Activated T-cell treated with anti-CD3 and anti-CD28 coated beads for 4 hours (primary cell): Measurements from ENCODE around the gene TRIM73.
"Not testable (repeated sequence)": the region's sequence is repeated elsewhere in the genome, so short reads cannot be mapped to it uniquely, and the experiment has no call there.

ENCODE experiments used
- DNase-seq: peaks from one replicate; pipeline ENCODE4 v3.0.0-alpha.2; 2020

TRIM73 gene

DNA sequence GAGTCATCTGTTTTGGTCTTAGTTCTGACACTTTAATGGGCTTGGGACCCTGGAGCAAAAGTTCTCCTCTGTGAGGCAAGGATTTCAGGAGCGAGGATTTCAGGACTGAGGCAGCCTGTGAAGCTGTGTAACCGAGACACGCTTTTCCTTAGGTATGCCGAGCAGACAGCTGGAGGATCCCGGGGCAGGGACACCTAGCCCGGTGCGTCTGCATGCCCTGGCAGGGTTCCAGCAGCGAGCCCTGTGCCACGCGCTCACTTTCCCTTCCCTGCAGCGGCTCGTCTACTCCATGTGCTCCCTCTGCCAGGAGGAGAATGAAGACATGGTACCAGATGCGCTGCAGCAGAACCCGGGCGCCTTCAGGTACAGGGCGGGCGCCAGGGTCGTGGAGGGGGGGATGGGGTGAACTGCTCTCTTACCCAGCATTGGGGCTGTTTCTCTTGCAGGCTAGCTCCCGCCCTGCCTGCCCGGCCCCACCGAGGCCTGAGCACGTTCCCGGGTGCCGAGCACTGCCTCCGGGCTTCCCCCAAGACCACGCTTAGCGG, 20.5 kb downstream of the TRIM73 start:
- not testable (repeated sequence) for DNase-seq

DNA sequence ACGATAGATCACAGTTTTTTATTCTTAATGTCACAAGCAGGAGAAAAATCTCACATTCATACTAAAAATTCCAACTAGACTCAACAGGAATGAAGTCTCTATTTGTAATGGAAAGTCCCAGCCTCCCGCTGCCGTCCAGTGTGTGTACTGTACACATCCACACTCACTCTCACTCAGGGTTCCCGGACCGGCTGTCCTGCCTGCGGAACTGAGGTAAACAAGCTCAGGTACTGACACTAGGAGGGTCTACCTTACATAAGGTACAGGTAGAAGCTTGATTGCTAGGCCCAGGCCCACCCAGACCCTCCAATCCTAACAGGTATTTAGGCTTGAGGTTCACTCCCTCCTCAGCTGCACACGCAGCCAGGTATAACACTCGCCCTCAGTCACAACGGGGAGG, 21.4 kb downstream of the TRIM73 start:
- DNase-seq = not testable (repeated sequence)

DNA sequence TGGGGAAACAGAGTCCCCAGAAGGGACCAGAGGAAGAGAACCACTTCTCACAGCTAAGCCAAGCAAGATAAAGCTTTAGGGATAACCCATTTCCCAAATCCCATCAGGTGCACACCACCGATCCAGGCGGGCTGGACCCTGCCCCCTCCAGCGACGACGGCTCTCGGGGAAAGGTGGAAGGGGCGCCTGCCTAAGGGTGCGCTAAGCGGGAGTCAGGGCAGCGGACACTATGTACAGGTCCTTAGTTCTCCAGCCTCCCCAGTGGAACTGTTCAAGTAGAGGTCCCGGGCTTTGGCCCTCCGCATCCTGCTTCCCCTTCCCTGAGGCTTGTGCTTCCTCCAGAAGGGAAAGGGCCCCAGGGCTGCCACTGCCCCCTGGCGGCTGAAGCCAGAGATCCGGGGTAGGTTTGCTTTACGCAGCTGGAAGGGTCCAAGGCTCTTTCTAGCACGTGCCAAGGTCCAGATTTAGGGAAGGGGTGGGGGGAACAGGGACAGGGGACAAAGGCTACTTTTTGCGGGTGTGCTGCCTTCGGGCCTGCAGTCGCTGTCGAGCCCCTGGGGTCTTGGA, 22.9 kb downstream of the TRIM73 start:
- DNase-seq = not testable (repeated sequence)

GRCh38 chr7:75419210-75419609, 23.8 kb downstream of the TRIM73 start:
- DNase-seq = not testable (repeated sequence)

DNA sequence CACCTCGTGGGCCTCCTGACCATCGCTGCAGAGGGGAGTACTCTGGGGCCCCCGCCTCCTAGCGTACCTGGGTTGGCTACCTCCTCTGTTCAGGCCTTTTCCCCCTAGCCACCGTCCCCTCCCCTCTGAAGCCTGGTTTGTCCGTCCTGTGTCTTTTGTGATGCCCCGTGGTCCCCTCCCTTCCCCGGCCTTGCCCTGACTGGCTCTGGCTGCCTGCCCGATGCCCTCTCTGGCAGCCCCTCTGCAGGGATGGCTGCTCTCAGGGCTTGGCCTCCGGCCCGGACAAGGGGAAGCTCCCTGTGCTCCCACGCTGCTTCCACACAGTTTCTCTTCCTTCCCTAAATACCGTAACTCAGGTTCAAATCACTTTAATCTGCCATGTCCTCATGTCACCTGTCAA, 24.3 kb downstream of the TRIM73 start:
- DNase-seq = not testable (repeated sequence)

GRCh38 chr7:75420152-75420551, 24.7 kb downstream of the TRIM73 start:
- DNase-seq = not testable (repeated sequence)

- DNase-seq = not testable (repeated sequence)
Observed at GRCh38 chr7:75421798-75422710, 26.6 kb downstream of the TRIM73 start.

DNA sequence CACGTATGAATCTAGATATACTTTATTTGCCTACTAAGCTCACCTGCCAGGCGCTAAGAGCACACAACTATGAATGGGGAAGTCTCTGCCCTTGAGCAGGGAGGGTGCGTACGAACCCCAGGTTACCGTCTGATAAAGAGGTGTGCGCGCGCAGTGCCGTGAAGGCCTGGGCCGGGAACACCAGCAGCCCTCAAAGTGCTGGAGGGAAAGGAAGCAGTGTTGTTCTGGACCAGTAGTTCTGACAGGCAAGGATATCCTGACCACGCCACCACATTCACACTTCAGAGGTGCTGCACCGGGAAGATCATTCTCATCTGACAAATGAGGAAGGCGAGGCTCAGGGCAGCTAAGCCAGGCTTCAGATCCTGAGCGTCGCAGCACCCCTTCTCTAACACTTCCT, 28.1 kb downstream of the TRIM73 start:
- not testable (repeated sequence) for DNase-seq

DNA sequence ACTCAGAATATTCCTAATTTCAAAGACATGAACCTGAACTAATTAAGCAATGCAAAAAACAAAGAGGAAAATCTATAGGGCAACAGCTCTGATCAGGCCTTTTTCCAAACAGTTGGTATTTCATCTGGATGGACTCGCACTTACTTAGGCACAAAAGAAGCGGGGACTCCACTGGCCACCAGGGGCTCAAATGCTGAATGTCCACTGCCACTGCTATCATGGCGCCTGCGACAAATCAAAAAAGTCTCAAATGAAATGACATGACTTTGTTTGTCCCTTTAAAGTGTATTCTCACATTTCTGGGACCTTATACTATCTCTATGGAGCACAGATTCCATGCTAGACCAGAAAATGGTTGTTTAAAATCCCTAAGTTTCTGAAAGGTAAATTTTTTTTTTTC, 43.6 kb downstream of the TRIM73 start:
- DNase-seq = not testable (repeated sequence)

GRCh38 chr7:75442101-75442464, 46.7 kb downstream of the TRIM73 start:
- DNase-seq = not testable (repeated sequence)

GRCh38 chr7:75442465-75443111, 47.2 kb downstream of the TRIM73 start:
- not testable (repeated sequence) for DNase-seq

DNA sequence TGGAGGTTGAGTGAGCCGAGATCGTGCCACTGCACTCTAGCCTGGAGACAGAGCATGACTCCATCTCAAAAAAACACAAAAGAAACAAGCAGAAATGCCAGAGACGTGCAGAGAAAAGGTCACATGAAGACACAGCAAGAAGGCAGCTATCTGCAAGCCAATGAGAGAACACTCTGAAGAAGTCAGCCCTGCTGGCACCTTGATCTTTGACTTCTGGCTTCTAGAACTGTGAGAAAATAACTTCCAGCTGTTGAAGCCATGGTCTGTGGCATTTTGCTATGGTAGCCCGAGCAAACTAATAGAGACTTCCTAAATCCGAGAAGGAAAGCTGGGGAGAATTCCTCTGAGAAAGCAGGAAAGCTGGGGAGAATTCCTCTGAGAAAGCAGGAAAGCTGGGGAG, 54.5 kb downstream of the TRIM73 start:
- DNase-seq = not testable (repeated sequence)

GRCh38 chr7:75452494-75452955, 57.1 kb downstream of the TRIM73 start:
- DNase-seq = not testable (repeated sequence)
